ENCODE data around the gene EFNA5.

EFNA5 gene

GRCh38 chr5:107670932-107671741 is at the start of gene EFNA5:
TSS of gene EFNA5 (minus strand) at chr5:107670937.
- no peak for DNase-seq

DNA sequence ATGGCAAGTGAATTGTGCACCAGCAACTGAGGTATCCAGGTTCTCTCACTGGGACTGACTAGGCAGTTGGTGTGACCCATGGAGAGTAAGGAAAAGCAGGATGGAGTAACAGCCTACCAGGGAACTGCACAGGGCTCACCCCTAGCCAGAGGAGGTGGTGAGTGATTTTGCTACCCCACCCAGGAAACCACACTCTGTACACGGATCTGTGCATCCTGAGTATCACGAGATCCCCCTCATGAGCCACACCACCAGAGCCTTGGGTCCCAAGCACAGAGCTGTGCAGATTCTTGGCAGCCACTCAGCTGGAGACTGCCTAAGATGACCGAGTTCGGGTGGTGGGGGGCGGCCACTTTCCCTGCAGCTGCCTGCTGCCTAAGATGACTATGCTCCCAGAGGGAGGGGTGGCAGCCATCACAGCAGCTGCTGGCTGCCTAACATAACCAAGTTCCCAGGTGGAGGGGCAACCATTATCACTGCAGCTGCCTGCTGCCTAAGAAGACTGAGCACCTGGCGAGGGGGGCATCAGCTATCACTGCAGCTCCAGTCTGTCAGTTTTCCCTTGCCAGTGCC is 48.4 kb upstream of the EFNA5 start:
- no peak for DNase-seq

DNA sequence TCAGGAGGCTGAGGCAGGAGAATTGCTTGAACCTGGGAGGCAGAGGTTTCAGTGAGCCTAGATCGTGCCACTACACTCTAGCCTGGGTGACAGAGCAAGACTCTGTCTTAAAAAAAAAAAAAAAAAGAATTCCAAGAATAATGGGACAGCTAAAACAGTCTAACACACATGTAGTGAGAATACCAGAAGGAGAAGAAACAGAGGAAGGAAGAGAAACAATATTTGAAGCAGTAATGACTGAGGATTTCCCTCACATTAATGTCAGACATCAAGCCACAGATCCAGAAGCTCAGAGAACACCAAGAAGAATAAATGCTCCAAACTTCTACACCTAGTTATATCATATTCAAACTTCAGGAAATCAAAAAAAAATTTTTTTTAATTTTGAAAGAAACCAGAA is 47.1 kb upstream of the EFNA5 start:
- DNase-seq: no peak

DNA sequence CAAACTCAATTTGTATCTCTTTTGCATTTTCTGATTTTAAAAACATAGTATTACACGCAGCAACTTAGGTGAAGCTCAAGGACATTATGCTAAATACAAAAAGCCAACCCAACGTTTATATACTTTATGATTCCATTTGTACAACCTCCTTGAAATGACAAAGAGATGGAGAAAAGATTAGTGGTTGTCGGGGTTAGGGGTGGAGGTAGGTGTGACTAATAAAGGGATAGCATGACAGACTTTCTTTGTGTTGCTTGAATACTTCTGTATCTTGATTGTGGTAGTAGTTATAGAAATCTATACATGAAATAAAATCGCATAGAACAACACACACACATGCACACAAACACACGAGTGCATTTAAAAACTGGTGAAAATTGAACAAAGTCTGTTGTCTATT is 42.5 kb upstream of the EFNA5 start:
- DNase-seq: no peak

DNA sequence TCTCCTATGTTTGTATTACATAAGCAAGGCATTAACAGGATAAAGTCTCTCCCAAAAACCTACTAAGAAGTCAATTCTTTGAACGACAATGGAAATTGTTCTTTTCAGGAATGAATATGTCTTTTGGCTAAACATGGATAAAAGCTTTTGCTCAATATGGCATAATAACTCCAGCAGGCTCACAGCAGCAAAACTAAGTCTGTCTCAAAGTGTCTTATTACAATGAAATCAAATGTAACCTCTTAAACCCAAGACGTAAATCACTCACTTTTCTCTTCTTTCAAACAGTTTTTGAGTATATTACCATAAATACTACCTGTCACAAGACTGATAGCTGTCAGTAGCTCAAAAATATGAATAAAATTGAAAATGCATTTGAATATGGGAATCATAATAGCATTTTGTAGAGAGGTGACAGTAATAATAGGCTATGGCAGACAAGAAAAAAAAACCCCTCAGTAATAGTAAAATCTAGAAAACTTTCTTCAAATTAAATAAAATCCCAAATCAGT is 41.7 kb upstream of the EFNA5 start:
- no peak for DNase-seq

DNA sequence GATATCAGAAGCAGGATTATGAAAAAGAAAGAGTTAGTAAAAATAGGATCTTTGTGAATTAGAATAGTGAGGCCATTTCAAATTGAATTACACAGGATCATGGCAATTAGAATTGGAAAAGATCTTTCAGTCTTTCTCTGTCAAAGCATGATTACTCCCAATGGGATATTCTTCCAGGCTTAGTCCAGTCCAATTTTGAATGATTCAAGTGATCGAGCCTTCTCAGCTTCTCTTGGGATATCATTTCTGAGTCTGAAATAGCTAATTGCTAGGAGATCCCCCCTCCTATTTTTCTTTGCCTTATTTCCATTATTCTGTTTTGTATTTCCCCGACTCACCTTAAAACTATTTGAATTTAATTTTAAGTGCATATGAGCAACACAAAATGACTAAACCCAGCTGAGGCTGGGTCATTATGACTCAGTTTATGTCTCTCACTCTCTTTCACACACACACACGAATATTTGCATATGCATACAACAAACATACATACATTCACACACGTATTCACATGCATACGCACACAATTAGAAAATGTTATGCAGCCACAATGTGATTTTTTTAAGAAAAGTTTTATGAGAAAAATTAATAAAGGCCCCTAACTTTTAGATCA is 34.8 kb upstream of the EFNA5 start:
- no peak for DNase-seq

DNA sequence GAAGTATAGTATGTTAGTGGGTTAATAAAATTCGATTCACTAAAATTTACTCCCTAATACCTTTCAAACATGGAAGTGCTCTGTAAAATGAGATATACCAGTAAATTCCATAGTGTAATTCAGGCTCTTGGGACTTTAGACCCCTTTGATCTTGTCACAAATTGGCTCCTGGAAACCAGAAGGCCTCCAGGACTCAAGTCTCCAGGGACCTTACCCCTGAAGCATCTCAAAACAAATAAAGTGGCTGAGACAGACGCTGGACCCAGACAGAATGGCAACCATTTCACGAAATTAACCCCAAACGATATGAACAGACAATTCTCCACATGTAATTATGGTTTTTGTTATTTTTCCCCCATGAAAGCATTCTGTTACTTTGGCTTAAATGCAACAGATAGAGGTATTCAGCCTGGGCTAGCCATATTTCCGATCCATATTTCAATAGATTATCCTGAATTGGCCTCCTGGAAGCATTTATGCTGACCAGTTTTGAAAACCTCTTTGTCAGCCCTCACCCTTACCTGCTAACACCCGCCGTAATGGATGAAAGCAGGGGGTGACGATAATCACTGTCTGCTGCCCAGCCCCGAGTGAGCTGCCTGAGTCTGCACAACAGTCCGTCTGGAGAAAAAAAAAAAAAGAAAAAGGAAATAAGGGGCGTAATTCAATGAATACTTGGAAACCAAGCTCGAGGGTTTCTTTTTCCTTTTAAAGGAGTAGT is 34.1 kb upstream of the EFNA5 start:
- no peak for DNase-seq

- no peak for DNase-seq
These were observed 29.7 kb upstream of the EFNA5 start for GRCh38 chr5:107700481-107700880.

DNA sequence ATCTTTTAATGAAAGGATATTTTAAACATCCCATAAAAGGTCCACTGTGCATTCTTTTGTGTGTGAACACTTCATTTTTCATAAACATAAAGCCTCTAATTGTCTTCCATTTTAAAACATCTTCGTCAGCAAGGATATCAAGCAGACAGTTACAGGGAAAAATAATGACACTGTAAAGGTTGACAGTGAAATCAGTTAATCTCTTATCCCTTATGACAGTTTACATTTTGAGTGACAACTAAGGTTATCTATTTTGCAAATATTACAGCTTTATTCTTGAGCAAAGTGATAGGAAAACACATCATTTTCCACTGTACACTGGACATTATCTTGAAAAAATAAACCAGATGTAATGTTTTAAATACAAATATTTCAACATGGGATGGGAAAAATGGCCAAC is 28.7 kb upstream of the EFNA5 start:
- DNase-seq: no peak

DNA sequence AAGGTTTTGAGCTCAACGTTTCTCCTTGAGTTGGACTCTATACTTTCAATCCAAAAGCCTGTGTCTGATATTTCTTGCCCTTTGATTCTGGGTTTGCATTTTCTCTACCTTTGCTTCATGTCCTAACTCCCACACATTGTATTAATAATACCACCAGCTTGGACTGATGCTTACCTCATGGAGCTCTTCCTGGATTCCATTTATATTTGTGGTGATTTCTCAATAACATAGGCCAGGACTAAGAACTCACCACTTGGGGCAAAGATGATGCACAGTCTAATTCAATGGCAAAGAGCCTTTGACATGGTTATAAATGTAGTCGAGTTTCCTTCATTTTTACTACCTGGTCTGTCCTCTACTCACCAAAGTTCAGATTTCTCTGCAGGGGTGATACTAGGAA is 27.5 kb upstream of the EFNA5 start:
- DNase-seq: no peak

- no peak for DNase-seq
These were observed 25.8 kb upstream of the EFNA5 start for GRCh38 chr5:107696498-107696897.

- DNase-seq: no peak
These were observed 25.3 kb upstream of the EFNA5 start for GRCh38 chr5:107696080-107696479.

DNA sequence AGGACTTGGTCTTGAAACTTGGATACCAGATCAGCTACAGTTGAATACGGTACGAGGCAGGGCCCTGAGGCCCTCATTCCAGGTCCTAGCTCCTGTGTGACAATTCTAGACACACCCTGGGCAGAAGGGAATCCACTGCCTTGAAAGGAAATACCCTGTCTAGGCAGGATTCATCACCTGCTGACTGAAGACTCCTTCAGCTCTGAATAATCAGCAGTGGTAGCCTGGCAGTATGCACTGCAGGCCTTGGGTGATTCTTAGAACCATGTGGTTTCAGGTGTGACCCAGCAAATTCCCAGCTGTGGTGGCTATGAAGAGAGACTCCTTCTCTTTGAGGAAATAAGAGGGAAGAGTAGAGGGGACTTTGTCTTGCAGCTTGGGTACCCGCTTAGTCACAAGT is 17.2 kb upstream of the EFNA5 start:
- DNase-seq: no peak

DNA sequence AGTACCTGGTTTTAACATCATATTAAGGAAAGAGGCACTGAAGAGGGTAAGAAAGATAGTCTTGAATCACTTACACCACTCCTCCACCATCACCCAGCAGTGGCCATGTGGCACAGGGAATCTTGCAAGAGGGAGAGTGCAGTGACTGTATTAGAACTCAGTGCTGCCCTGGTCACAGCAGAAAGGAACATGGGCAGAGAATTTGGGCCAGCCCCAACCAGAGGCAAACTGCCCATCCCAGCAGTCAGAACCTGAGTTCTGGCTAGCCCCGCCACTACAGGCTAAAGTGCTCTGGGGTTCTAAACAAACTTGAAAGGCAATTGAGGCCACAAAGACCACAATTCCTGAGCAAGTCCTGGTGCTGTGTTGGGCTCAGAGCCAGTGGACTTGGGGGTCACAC is 16.7 kb upstream of the EFNA5 start:
- DNase-seq: no peak

GRCh38 chr5:107682533-107682932 is 11.8 kb upstream of the EFNA5 start:
- DNase-seq: no peak

- no peak for DNase-seq
These were observed 10.1 kb upstream of the EFNA5 start for GRCh38 chr5:107680799-107681198.

DNA sequence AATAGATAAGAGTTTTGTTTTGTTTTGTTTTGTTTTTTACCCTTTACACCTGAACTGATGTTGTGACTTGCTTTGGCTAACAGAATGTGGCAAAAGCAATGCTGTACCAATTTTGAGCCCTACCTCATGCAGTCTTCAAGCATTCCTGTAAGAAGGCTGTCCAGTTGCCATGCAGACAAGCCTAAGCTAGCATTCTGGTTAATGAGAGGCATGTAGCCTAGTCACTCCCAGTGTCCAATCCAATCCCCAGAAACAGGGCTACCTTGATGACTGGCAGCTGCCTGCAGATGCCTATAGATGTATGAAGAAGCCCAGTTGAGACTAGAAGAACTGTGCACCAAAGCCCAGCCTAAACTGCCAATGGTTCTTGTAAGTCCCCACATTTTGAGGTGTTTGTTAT is 9.4 kb upstream of the EFNA5 start:
- DNase-seq: no peak

- DNase-seq: no peak
These were observed 6.0 kb upstream of the EFNA5 start for GRCh38 chr5:107676702-107677101.

DNA sequence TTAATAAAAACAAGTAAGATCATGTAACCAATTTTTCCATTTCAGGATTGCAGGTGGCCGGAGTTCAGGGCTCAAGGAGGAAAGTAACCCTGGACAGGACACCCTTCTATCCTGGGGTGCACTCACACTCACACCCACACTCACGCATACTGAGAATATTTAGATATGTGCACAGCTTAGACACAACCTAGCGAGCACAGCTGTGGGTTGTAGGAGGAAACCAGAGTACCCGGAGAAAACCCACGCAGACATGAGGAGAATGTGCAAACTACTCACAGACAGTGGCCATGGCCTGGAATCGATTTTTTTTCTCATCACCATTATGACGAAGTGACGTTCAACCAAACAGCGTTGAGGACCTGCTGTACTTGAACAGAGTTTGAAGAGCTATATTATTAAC is 4.5 kb upstream of the EFNA5 start:
- no peak for DNase-seq

DNA sequence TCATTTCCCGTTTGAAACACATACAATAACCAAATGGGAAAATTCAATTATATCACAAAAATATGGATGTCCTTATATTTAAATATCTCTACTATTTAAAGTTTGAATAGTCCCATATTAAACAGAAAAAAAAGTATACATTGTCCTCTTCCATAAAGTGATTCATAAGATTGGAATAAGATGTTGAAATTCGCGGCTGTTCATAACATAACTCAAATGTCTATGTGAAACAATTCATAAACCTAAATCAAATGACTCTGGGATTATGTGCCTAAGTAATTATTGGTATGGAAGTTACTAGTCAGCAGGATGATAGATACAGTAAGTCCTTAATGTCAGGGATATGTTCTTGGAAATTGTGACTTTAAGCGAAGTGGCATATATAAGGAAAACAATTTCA is 3.9 kb upstream of the EFNA5 start:
- DNase-seq: no peak

DNA sequence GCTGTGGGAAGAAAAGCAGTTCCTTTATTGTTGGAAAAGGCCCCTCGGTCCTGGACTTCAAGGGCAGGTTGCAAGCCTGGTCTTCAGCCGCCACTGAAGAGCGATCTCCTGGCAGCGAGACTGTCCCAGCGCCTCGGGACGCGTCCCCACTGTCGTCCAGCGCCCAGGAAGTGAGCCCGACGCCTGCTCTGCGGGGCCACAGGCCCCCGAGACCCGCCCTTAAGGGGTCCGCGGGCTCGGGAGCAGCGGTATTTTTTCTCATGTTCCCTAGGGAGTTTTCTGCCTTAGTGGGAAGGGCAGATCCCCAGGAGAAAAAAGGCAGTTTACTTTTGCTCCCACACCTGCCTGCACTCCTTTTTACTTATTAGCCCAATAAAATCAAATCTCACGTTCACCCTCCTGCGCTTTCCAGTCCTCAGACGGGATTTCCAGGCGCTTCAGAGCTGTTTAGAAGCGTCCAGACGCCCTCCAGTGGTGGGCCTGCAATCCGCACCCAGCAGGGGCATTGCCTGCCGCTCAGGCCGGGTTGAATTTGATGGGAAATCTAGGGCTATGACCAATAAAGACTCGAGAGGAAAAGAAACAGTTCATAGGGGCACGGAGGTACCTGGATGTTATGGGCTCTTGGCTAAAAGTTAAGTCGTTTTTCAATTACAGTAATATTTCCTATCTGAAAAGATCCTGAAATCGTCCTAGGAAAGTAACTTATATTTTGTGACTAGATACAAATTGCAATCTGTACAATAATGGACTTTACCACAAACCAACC is 2.8 kb upstream of the EFNA5 start:
- peak; percentile 75 for DNase-seq

DNA sequence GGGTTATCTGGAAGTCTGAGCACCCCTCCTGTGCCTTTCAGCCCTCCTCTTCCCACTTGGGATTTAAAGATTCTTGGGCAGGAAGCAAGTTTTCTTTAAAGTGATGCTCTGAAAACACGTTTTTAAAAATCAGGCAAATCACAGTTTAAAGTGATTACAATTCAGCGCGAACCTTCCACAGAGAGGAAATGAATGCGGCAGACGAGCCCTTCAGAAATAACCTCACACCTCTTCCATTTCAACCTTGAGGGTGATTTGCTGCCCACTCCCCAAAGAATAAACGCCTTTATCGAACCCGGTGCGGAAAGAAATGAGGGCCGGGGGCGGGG is 2.3 kb upstream of the EFNA5 start:
- no peak for DNase-seq

Data from activated naive CD4-positive, alpha-beta T cell treated with Interleukin-2 at 50 U/mL for 16 hours (primary cell).